Dendritic cell treated with granulocyte-macrophage colony-stimulating factor and Interleukin-4, amounts not matched to agents 40 ng/mL and 50 ng/mL, for 4 days (primary cell): ENCODE results near the gene BTBD8.
"Not testable (repeated sequence)": the region's sequence is repeated elsewhere in the genome, so short reads cannot be mapped to it uniquely, and the experiment has no call there.

Experiments
- H3K27ac Mint-ChIP-seq: one replicate; pipeline ENCODE4 v1.8.0; 2022; ENCODE audit warnings: mild to moderate bottlenecking, mixed read lengths
- H3K27me3 Mint-ChIP-seq: one replicate; pipeline ENCODE4 v1.8.0; 2022; ENCODE audit warnings: mild to moderate bottlenecking, mixed read lengths
- H3K36me3 Mint-ChIP-seq: one replicate; pipeline ENCODE4 v1.8.0; 2022; ENCODE audit warnings: low read depth, mixed read lengths
- H3K4me1 Mint-ChIP-seq: one replicate; pipeline ENCODE4 v1.8.0; 2022; ENCODE audit warnings: low read depth, mixed read lengths
- H3K4me3 Mint-ChIP-seq: one replicate; pipeline ENCODE4 v1.8.0; 2022; ENCODE audit warnings: mild to moderate bottlenecking, moderate library complexity, mixed read lengths
- H3K9me3 Mint-ChIP-seq: one replicate; pipeline ENCODE4 v1.8.0; 2022; ENCODE audit warnings: mixed read lengths
- intact Hi-C: fragments of 100-400 bp; cut with micrococcal nuclease; formaldehyde crosslinking; loops from one replicate; pipeline ENCODE4 v1.15.0; 2022

Gene BTBD8

GRCh38 chr1:92080128-92080985, at the start of gene BTBD8:
Gene BTBD8, plus strand, starts transcription at chr1:92080345. Its CDS starts 227 bp downstream, at chr1:92080572.
- H3K9me3 Mint-ChIP-seq: peaks cover 19% of the 10 kb centered on the region
- H3K4me3 Mint-ChIP-seq: peak within 1 kb of the TSS; percentile 96
- peaks cover 8% of the 10 kb centered on the region for H3K4me1 Mint-ChIP-seq
- H3K27me3 Mint-ChIP-seq: no peaks in the 10 kb centered on the region
- peaks cover 15% of the 10 kb centered on the region for H3K36me3 Mint-ChIP-seq
- intact Hi-C loops: loop anchor here (5.0 kb wide), 1 partner anchor 217 kb away; the partner anchor contains the start of genes GLMN and RPAP2
- peak within 1 kb of the TSS; percentile 84 for H3K27ac Mint-ChIP-seq

- intact Hi-C loops: no loop called here
Observed at GRCh38 chr1:92030656-92031107, 49.5 kb upstream of the BTBD8 start.

GRCh38 chr1:92031281-92032110, 48.6 kb upstream of the BTBD8 start:
- Mint-ChIP-seq H3K36me3 (no peaks in the 10 kb centered on the region), H3K9me3 (no peaks in the 10 kb centered on the region), H3K4me3 (no peak overlapping the region), H3K4me1 (peaks cover 9% of the 10 kb centered on the region), H3K27me3 (peaks cover 53% of the 10 kb centered on the region), H3K27ac (no peak overlapping the region)
- intact Hi-C loops: no loop called here

More at GRCh38 chr1:92030656-92031107, 49.5 kb upstream of the BTBD8 start:
- H3K27ac Mint-ChIP-seq: no peak overlapping the region
- H3K9me3 Mint-ChIP-seq: peaks cover 4% of the 10 kb centered on the region
- H3K4me1 Mint-ChIP-seq: peaks cover 9% of the 10 kb centered on the region
- H3K36me3 Mint-ChIP-seq: no peaks in the 10 kb centered on the region
- H3K4me3 Mint-ChIP-seq: no peak overlapping the region
- H3K27me3 Mint-ChIP-seq: peaks cover 47% of the 10 kb centered on the region

GRCh38 chr1:92037400-92037799, 42.7 kb upstream of the BTBD8 start:
- H3K4me3 Mint-ChIP-seq: no peak overlapping the region
- no peaks in the 10 kb centered on the region for H3K9me3 Mint-ChIP-seq
- no peaks in the 10 kb centered on the region for H3K4me1 Mint-ChIP-seq
- no peak overlapping the region for H3K27ac Mint-ChIP-seq
- intact Hi-C loops: no loop called here
- no peaks in the 10 kb centered on the region for H3K36me3 Mint-ChIP-seq
- H3K27me3 Mint-ChIP-seq: peaks cover 13% of the 10 kb centered on the region

GRCh38 chr1:92038695-92039346, 41.3 kb upstream of the BTBD8 start:
- Mint-ChIP-seq H3K27ac (no peak overlapping the region), H3K4me3 (no peak overlapping the region), H3K9me3 (no peaks in the 10 kb centered on the region), H3K4me1 (no peaks in the 10 kb centered on the region), H3K36me3 (no peaks in the 10 kb centered on the region), H3K27me3 (peaks cover 10% of the 10 kb centered on the region)
- intact Hi-C loops: no loop called here

- no peaks in the 10 kb centered on the region for H3K36me3 Mint-ChIP-seq
- H3K9me3 Mint-ChIP-seq: no peaks in the 10 kb centered on the region
- H3K27me3 Mint-ChIP-seq: peaks cover 6% of the 10 kb centered on the region
- intact Hi-C loops: no loop called here
- H3K4me1 Mint-ChIP-seq: no peaks in the 10 kb centered on the region
- H3K4me3 Mint-ChIP-seq: no peak overlapping the region
- H3K27ac Mint-ChIP-seq: no peak overlapping the region
Observed at GRCh38 chr1:92040971-92041370, 39.2 kb upstream of the BTBD8 start.

GRCh38 chr1:92043621-92044020, 36.5 kb upstream of the BTBD8 start:
- no peak overlapping the region for H3K4me3 Mint-ChIP-seq
- intact Hi-C loops: no loop called here

GRCh38 chr1:92045766-92046495, 34.2 kb upstream of the BTBD8 start:
- H3K36me3 Mint-ChIP-seq: no peaks in the 10 kb centered on the region
- H3K4me1 Mint-ChIP-seq: peaks cover 8% of the 10 kb centered on the region
- no peaks in the 10 kb centered on the region for H3K9me3 Mint-ChIP-seq
- H3K4me3 Mint-ChIP-seq: no peak overlapping the region
- no peaks in the 10 kb centered on the region for H3K27me3 Mint-ChIP-seq
- intact Hi-C loops: no loop called here
- H3K27ac Mint-ChIP-seq: no peak overlapping the region

More at GRCh38 chr1:92043621-92044020, 36.5 kb upstream of the BTBD8 start:
- Mint-ChIP-seq H3K36me3 (no peaks in the 10 kb centered on the region), H3K27me3 (no peaks in the 10 kb centered on the region), H3K4me1 (no peaks in the 10 kb centered on the region), H3K9me3 (no peaks in the 10 kb centered on the region), H3K27ac (no peak overlapping the region)

- Mint-ChIP-seq H3K4me3 (no peak overlapping the region), H3K9me3 (no peaks in the 10 kb centered on the region), H3K27ac (no peak overlapping the region), H3K36me3 (no peaks in the 10 kb centered on the region), H3K27me3 (no peaks in the 10 kb centered on the region), H3K4me1 (peaks cover 8% of the 10 kb centered on the region)
- intact Hi-C loops: no loop called here
Observed at GRCh38 chr1:92051948-92052347, 28.2 kb upstream of the BTBD8 start.

- H3K9me3 Mint-ChIP-seq: no peaks in the 10 kb centered on the region
- no peaks in the 10 kb centered on the region for H3K27me3 Mint-ChIP-seq
- H3K4me1 Mint-ChIP-seq: no peaks in the 10 kb centered on the region
- H3K36me3 Mint-ChIP-seq: no peaks in the 10 kb centered on the region
- H3K4me3 Mint-ChIP-seq: no peak overlapping the region
- no peak overlapping the region for H3K27ac Mint-ChIP-seq
- intact Hi-C loops: no loop called here
Observed at GRCh38 chr1:92065042-92065441, 15.1 kb upstream of the BTBD8 start.

GRCh38 chr1:92066321-92066720, 13.8 kb upstream of the BTBD8 start:
- H3K4me1 Mint-ChIP-seq: no peaks in the 10 kb centered on the region

GRCh38 chr1:92070892-92071291, 9.3 kb upstream of the BTBD8 start:
- Mint-ChIP-seq H3K9me3 (no peaks in the 10 kb centered on the region), H3K27ac (no peak overlapping the region), H3K36me3 (no peaks in the 10 kb centered on the region), H3K4me1 (no peaks in the 10 kb centered on the region), H3K4me3 (no peak overlapping the region), H3K27me3 (peaks cover 1% of the 10 kb centered on the region)
- intact Hi-C loops: no loop called here

More at GRCh38 chr1:92066321-92066720, 13.8 kb upstream of the BTBD8 start:
- intact Hi-C loops: no loop called here
- Mint-ChIP-seq H3K9me3 (no peaks in the 10 kb centered on the region), H3K4me3 (no peak overlapping the region), H3K27me3 (no peaks in the 10 kb centered on the region), H3K27ac (no peak overlapping the region), H3K36me3 (no peaks in the 10 kb centered on the region)

GRCh38 chr1:92074446-92074845, 5.7 kb upstream of the BTBD8 start:
- H3K4me1 Mint-ChIP-seq, intact Hi-C loops, H3K27ac Mint-ChIP-seq: not testable (repeated sequence)

More at GRCh38 chr1:92074446-92074845, 5.7 kb upstream of the BTBD8 start:
- not testable (repeated sequence) for H3K9me3 Mint-ChIP-seq, H3K4me3 Mint-ChIP-seq, H3K27me3 Mint-ChIP-seq, H3K36me3 Mint-ChIP-seq
